DND-41 (cell line): Measurements from ENCODE around the gene AFF3.

Experiments used
- CTCF ChIP-seq: IDR thresholded peaks from 2 replicates; pipeline ENCODE4 v1.5.1; 2012; ENCODE audit warnings: borderline replicate concordance, low read length, moderate library complexity, mild to moderate bottlenecking; ENCODE audit not compliant: poor library complexity, severe bottlenecking; ENCODE audit errors: extremely low read depth
- EZH2 ChIP-seq: IDR thresholded peaks from 3 replicates; pipeline ENCODE4 v1.6.1; 2012; ENCODE audit warnings: borderline replicate concordance, low read depth, mild to moderate bottlenecking, moderate library complexity, low read length, inconsistent platforms; ENCODE audit not compliant: severe bottlenecking

GRCh38 chr2:99545066-99545465, 597.3 kb downstream of the AFF3 start:
- no peak for TF ChIP-seq CTCF
- no peak for TF ChIP-seq EZH2
